Type B pancreatic cell (in vitro differentiated cells): ENCODE data around the gene TPD52L1. TPM values are rescaled to one million over a fixed set of nuclear protein-coding genes. Genes with fewer than 3 reads are reported as not detected.
A peak's percentile ranks its signal among the peaks of the same experiment; 100 is the strongest.
"Not testable (repeated sequence)": the region's sequence is repeated elsewhere in the genome, so short reads cannot be mapped to it uniquely, and the experiment has no call there.

Source experiments
- DNase-seq: peaks from one replicate; pipeline ENCODE4 v3.0.0; 2021; ENCODE audit warnings: mixed read lengths; ENCODE audit not compliant: unreplicated experiment; ENCODE audit errors: extremely low spot score
- H3K27ac Mint-ChIP-seq: 2 replicates; pipeline ENCODE4 v1.8.0; 2021; ENCODE audit warnings: mild to moderate bottlenecking, mixed read lengths
- H3K27me3 Mint-ChIP-seq: 2 replicates; pipeline ENCODE4 v1.8.0; 2021; ENCODE audit warnings: mixed read lengths
- H3K36me3 Mint-ChIP-seq: 2 replicates; pipeline ENCODE4 v1.8.0; 2021; ENCODE audit warnings: mixed read lengths
- H3K4me1 Mint-ChIP-seq: one replicate; pipeline ENCODE4 v1.8.0; 2021; ENCODE audit warnings: mixed read lengths; ENCODE audit not compliant: unreplicated experiment
- H3K4me3 Mint-ChIP-seq: 2 replicates; pipeline ENCODE4 v1.8.0; 2021; ENCODE audit warnings: mild to moderate bottlenecking, mixed read lengths
- H3K9me3 Mint-ChIP-seq: 2 replicates; pipeline ENCODE4 v1.8.0; 2021; ENCODE audit warnings: mixed read lengths
- total RNA-seq: library from RNA; stranded (reverse); gene quantifications from 2 replicates; pipeline ENCODE4 v1.2.1, GENCODE V29; 2021; ENCODE audit warnings: low replicate concordance
- TF ChIP-seq, protein P1 (sequence below): fragments of 200-600 bp; sonication (generic); conservative IDR thresholded peaks from 2 replicates; pipeline ENCODE4 v1.5.0; 2021; ENCODE audit warnings: antibody characterized with exemption, mild to moderate bottlenecking

Gene TPD52L1
- total RNA-seq, 1 donor from 2014 or later, result 80.4 TPM

DNA sequence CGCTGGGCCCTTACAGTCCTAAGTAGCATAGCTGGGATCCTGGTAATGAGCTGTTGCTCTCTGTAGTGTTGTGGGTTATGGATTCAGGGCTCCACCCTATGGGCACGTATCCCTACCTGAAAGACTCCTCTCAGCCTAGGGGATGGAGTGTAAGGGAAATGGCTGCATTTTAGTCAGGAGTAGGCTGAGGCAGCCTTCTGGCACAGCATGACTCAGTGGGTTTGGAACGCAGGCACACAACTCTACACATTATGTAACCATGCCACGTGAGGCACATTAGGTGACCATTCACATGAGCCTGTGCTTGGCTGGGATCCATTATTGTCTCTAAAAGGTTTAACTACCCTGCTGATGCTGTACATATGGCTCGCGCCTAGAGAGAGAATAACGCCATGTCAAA lies 120.4 kb downstream of the TPD52L1 start:
- no peaks in the 10 kb centered on the region for H3K27me3 Mint-ChIP-seq
- peaks cover 38% of the 10 kb centered on the region for H3K36me3 Mint-ChIP-seq
- H3K27ac Mint-ChIP-seq, result peak overlapping the region; percentile 39
- no peaks in the 10 kb centered on the region for H3K9me3 Mint-ChIP-seq
- peaks cover 5% of the 10 kb centered on the region for H3K4me1 Mint-ChIP-seq
- no peak for DNase-seq
- TF ChIP-seq, protein P1, sequence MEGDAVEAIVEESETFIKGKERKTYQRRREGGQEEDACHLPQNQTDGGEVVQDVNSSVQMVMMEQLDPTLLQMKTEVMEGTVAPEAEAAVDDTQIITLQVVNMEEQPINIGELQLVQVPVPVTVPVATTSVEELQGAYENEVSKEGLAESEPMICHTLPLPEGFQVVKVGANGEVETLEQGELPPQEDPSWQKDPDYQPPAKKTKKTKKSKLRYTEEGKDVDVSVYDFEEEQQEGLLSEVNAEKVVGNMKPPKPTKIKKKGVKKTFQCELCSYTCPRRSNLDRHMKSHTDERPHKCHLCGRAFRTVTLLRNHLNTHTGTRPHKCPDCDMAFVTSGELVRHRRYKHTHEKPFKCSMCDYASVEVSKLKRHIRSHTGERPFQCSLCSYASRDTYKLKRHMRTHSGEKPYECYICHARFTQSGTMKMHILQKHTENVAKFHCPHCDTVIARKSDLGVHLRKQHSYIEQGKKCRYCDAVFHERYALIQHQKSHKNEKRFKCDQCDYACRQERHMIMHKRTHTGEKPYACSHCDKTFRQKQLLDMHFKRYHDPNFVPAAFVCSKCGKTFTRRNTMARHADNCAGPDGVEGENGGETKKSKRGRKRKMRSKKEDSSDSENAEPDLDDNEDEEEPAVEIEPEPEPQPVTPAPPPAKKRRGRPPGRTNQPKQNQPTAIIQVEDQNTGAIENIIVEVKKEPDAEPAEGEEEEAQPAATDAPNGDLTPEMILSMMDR, result no peak
- no peak overlapping the region for H3K4me3 Mint-ChIP-seq

DNA sequence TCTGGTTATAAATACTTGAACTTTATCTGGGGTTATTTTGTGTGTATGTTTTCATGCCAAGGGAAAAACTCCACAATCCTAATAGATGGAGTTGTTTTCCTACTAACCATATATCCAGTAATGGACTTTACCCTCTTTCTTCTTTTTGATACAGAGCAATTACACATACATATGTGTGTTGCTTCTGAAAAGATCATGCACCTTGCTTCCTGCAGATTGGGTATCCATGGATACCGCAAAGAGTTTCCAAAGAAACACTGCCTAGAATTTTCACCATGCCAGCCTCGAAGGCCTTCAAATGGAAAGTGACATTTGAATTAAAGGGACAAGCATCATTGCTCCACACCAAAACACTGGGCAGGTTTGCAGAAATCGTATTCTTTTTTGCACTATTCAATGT lies 121.4 kb downstream of the TPD52L1 start:
- DNase-seq, result no peak
- Mint-ChIP-seq H3K9me3 (no peaks in the 10 kb centered on the region), H3K4me1 (peaks cover 9% of the 10 kb centered on the region), H3K36me3 (peaks cover 45% of the 10 kb centered on the region), H3K27ac (peak overlapping the region; percentile 38), H3K4me3 (no peak overlapping the region), H3K27me3 (no peaks in the 10 kb centered on the region)
- TF ChIP-seq, protein P1, result no peak

DNA sequence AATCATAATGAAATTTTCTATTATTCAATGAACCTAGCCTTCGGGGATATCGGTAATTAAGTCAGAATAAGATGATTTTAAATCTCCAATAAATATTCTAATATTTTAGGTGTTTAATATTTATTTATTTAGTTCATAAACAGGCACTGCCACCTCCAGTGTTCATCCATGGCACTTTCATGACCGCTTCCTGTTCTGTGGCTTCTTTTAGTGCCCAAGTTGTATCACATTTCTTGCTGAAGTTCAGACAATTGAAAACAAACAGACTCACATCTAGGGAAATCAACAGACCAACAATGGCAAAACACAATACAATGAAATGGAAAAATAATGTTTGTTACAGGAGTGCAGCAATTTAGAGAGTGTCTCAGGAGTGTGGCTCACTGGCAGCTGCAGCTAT lies 122.2 kb downstream of the TPD52L1 start:
- peaks cover 9% of the 10 kb centered on the region for H3K4me1 Mint-ChIP-seq
- TF ChIP-seq, protein P1, result no peak
- H3K36me3 Mint-ChIP-seq, result peaks cover 51% of the 10 kb centered on the region
- no peak overlapping the region for H3K4me3 Mint-ChIP-seq
- H3K27me3 Mint-ChIP-seq, result no peaks in the 10 kb centered on the region
- no peaks in the 10 kb centered on the region for H3K9me3 Mint-ChIP-seq
- no peak overlapping the region for H3K27ac Mint-ChIP-seq
- no peak for DNase-seq

DNA sequence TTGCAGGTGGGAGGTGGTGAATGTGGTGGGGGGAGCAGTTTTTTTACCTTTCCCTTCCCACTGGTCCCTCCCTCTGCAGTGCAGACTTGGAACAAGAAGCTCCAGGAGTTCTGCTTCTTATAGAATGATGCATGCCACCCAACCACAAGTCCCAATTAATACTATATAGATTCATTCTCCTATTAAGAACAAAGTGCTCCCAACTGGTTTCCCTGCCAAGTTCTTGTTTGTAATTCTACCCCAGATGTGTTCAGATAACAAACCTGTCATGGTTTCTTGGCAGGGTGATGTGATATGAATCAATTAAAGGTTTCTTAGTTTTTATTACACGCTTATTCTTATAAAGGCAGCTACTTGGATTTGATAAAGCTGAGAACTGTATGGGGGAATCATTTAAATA lies 124.3 kb downstream of the TPD52L1 start:
- Mint-ChIP-seq H3K4me3 (no peak overlapping the region), H3K36me3 (peaks cover 63% of the 10 kb centered on the region), H3K27me3 (no peaks in the 10 kb centered on the region), H3K27ac (no peak overlapping the region), H3K4me1 (peaks cover 9% of the 10 kb centered on the region), H3K9me3 (peaks cover 7% of the 10 kb centered on the region)
- DNase-seq, result no peak
- TF ChIP-seq, protein P1, result no peak

DNA sequence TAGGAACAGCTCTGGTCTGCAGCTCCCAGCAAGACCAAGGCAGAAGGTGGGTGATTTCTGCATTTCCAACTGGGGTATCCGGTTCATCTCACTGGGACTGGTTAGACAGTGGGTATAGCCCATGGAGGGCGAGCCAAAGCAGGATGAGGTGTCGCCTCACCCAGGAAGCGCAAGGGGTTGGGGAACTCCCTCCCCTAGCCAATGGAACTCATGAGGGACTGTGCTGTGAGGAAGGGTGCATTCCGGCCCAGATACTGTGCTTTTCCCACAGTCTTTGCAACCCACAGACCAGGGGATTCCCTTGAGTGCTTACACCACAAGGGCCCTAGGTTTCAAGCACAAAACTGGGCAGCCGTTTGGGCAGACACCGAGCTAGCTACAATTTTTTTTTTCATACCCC lies 126.4 kb downstream of the TPD52L1 start:
- no peak overlapping the region for H3K27ac Mint-ChIP-seq
- TF ChIP-seq, protein P1, result no peak
- no peak overlapping the region for H3K4me3 Mint-ChIP-seq
- H3K36me3 Mint-ChIP-seq, result peaks cover 77% of the 10 kb centered on the region
- no peaks in the 10 kb centered on the region for H3K27me3 Mint-ChIP-seq
- H3K9me3 Mint-ChIP-seq, result peaks cover 7% of the 10 kb centered on the region
- no peak for DNase-seq
- H3K4me1 Mint-ChIP-seq, result peaks cover 9% of the 10 kb centered on the region

DNA sequence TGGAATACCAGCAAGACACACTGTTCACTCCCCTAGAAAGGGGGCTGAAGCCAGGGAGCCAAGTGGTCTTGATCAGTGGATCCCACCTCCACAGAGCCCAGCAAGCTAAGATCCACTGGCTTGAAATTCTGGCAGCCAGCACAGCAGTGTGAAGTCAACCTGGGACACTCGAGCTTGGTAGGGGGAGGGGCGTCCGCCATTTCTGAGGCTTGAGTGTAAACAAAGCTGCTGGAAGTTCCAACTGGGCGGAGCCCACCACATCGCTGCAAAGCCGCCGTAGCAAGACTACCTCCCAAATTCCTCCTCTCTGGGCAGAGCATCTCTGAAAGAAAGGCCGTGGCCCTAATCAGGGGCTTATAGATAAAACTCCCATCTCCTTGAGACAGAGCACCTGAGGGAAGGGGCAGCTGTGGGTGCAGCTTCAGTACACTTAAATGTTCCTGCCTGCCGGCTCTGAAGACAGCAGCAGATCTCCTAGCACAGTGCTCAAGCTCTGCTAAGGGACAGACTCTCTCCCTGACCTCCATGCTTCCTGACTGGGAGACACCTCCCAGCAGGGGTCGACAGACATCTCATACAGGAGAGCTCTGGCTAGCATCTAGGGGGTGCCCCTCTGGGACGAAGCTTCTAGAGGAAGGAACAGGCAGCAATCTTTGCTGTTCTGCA lies 126.9 kb downstream of the TPD52L1 start:
- H3K27me3 Mint-ChIP-seq, H3K27ac Mint-ChIP-seq, DNase-seq, H3K4me1 Mint-ChIP-seq, H3K4me3 Mint-ChIP-seq: not testable (repeated sequence)
- peaks cover 12% of the 10 kb centered on the region for H3K9me3 Mint-ChIP-seq
- peaks cover 78% of the 10 kb centered on the region for H3K36me3 Mint-ChIP-seq

DNA sequence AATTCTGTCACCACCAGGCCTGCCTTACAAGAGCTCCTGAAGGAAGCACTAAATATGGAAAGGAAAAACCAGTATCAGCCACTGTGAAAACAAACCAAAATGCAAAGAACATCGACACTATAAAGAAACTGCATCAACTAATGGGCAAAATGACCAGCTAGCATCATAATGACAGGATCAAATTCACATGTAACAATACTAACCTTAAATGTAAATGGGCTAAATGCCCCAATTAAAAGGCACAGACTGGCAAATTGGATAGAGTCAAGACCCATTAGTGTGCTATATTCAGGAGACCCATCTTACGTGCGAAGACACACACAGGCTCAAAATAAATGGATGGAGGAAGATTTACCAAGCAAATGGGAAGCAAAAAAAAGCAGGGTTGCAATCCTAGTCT lies 128.9 kb downstream of the TPD52L1 start:
- Mint-ChIP-seq H3K36me3 (peaks cover 87% of the 10 kb centered on the region), H3K9me3 (peaks cover 13% of the 10 kb centered on the region)
- H3K4me1 Mint-ChIP-seq, DNase-seq, H3K27ac Mint-ChIP-seq, H3K4me3 Mint-ChIP-seq, H3K27me3 Mint-ChIP-seq: not testable (repeated sequence)
